ENCODE data around the gene USP19.

Gene USP19

DNA sequence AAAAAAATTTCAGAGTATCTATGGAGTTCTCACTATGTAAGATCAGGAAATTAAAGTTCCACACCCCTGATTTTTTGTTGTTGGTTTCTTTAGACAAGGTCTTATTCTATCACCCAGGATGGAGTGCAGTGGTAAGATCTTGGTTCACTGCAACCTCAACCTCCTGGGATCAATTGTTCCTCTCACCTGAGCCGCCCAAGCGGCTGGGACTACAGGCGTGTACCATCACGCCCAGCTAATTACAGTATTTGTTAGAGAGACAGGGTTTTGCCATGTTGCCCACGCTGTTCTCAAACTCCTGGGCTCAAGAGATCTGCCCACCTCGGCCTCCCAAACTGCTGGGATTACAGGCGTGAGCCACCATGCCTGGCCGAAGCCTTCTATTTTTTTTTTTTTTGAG lies 39.2 kb downstream of the USP19 start:
- TF ChIP-seq PAX5 (IDR thresholded peaks at IDR 0.05; ENCODE audit: insufficient read depth, low read length, severe bottlenecking) (no peak), POLR2AphosphoS5 (IDR thresholded peaks at IDR 0.05; ENCODE audit: low read depth, low read length) (no peak), TAF1 (IDR thresholded peaks at IDR 0.05; ENCODE audit: low read depth, low read length) (no peak), SPI1 (IDR thresholded peaks at IDR 0.05; ENCODE audit: low read depth, low read length) (no peak), POU2F2 (IDR thresholded peaks at IDR 0.05; ENCODE audit: low read depth, low read length) (no peak), POLR2A (IDR thresholded peaks at IDR 0.05; ENCODE audit: low read depth, low read length) (no peak)
- FAIRE-seq, result no peak

GRCh38 chr3:49079270-49079669 lies 41.4 kb downstream of the USP19 start:
- TF ChIP-seq POU2F2 (IDR thresholded peaks at IDR 0.05; ENCODE audit: low read depth, low read length) (no peak), POLR2AphosphoS5 (IDR thresholded peaks at IDR 0.05; ENCODE audit: low read depth, low read length) (no peak), PAX5 (IDR thresholded peaks at IDR 0.05; ENCODE audit: insufficient read depth, low read length, severe bottlenecking) (no peak), SPI1 (IDR thresholded peaks at IDR 0.05; ENCODE audit: low read depth, low read length) (no peak), POLR2A (IDR thresholded peaks at IDR 0.05; ENCODE audit: low read depth, low read length) (no peak), TAF1 (IDR thresholded peaks at IDR 0.05; ENCODE audit: low read depth, low read length) (no peak)
- FAIRE-seq (no peak), DNase-seq (ENCODE audit: insufficient read length, low spot score) (no peak)

More for the DNA sequence above, 39.2 kb downstream of the USP19 start:
- DNase-seq (ENCODE audit: insufficient read length, low spot score), result no peak

DNA sequence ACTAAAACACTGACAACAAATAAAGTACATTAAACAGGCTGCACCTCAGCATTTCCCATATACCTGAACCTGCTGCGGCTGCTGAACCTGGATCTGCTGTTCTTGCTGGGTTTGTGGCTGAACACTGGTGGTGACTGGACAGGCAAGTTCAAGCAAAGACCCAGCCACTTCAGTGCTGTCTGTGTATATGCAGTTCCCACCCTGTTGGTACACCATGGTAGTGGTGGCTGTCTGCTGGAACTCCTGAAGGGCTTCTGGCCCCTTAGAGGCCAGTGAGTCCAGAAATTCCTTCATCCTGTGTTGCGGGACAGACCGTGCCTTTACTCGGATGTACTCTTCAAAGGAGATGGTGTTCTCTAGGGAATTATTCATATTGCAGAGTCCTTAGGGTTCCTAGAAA lies 44.0 kb downstream of the USP19 start:
- TF ChIP-seq POU2F2 (IDR thresholded peaks at IDR 0.05; ENCODE audit: low read depth, low read length) (no peak), TAF1 (IDR thresholded peaks at IDR 0.05; ENCODE audit: low read depth, low read length) (no peak), PAX5 (IDR thresholded peaks at IDR 0.05; ENCODE audit: insufficient read depth, low read length, severe bottlenecking) (no peak), SPI1 (IDR thresholded peaks at IDR 0.05; ENCODE audit: low read depth, low read length) (no peak), POLR2AphosphoS5 (IDR thresholded peaks at IDR 0.05; ENCODE audit: low read depth, low read length) (no peak), POLR2A (IDR thresholded peaks at IDR 0.05; ENCODE audit: low read depth, low read length) (no peak)
- no peak for FAIRE-seq
- DNase-seq (ENCODE audit: insufficient read length, low spot score), result no peak

DNA sequence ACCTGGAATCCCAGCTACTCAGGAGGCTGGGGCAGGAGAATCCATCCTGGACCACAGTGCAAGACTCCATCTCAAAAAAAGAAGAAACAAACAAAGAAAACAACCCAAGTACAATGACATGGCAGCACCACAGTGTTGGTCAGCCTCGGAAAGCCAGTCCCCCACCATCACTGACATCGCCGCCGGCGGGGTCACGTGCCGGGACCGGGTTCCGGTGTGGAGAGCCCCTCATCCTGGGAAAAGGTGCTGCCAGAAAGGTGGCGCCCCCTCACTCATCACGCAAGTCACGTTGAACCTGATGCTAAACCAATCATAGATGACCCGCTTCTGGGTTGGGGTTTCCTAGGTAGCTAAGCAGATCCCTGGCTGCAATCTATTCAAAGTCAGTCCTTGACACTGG lies 44.5 kb downstream of the USP19 start:
- DNase-seq (ENCODE audit: insufficient read length, low spot score) (no peak), FAIRE-seq (no peak)
- TF ChIP-seq POLR2AphosphoS5 (IDR thresholded peaks at IDR 0.05; ENCODE audit: low read depth, low read length) (no peak), PAX5 (IDR thresholded peaks at IDR 0.05; ENCODE audit: insufficient read depth, low read length, severe bottlenecking) (no peak), POLR2A (IDR thresholded peaks at IDR 0.05; ENCODE audit: low read depth, low read length) (no peak)
